ENCODE measurements around the gene BSN. TPM values are rescaled to one million over a fixed set of nuclear protein-coding genes. Genes with fewer than 3 reads are reported as not detected.

BSN gene
- total and polyA plus RNA-seq, 2 donors (not counting 3 experiments of a cell fraction or from before 2014, with no cell fraction given) = 0.04 to 0.27 TPM

DNA sequence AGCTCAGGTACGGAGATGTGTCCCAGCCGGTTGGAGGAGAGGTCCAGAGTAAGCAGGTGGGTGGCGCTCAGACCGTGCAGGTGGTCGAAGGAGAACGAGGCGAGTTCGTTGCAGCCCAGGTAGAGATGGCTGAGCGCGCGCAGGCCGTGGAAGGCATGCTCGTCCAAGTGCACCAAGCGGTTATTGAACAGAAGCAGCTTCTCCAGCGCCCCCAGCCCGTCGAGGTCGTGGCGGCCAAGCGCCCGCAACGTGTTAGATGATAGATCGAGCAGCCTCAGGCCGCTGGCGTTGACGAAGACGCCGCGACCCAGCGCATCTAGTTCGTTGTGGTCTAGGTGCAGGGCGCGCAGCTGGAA lies 164.6 kb downstream of the BSN start:
- Histone ChIP-seq H3K9ac (replicated peaks; ENCODE audit: extremely low read depth, insufficient read depth, low read length) (no peak overlapping the region), H2AFZ (ENCODE audit: low read depth, low read length) (no peak overlapping the region), H3K79me2 (ENCODE audit: control insufficient read depth, insufficient read depth, low read length) (peaks cover 13% of the 10 kb centered on the region), H3K4me1 (ENCODE audit: control insufficient read depth, extremely low read depth, insufficient read depth, low read length) (peaks cover 12% of the 10 kb centered on the region), H3K36me3 (ENCODE audit: control insufficient read depth in 2 of 2, extremely low read depth in 1 of 2, insufficient read depth in 2 of 2, low read length in 2 of 2) (peaks cover 3 to 17% of the 10 kb centered on the region in 2 experiments), H4K20me1 (replicated peaks; ENCODE audit: control insufficient read depth, extremely low read depth, insufficient read depth, low read length) (no peaks in the 10 kb centered on the region), H3K27me3 (ENCODE audit: control insufficient read depth in 2 of 2, insufficient read depth in 2 of 2, low read length in 2 of 2) (no peaks in the 10 kb centered on the region), H3K9me3 (replicated peaks; ENCODE audit: control insufficient read depth, insufficient read depth, low read length) (no peaks in the 10 kb centered on the region), H3K27ac (ENCODE audit: insufficient read depth, low read depth, low read length) (no peak overlapping the region), H3K9me1 (replicated peaks; ENCODE audit: control insufficient read depth, extremely low read depth, insufficient read depth, low read length) (no peaks in the 10 kb centered on the region), H3K4me2 (ENCODE audit: insufficient read depth, low read length) (peak overlapping the region; percentile 4), H3K4me3 (replicated peaks in 1 of 3; ENCODE audit: insufficient read depth in 1 of 3, low read depth in 1 of 3, low read length in 3 of 3) (peak overlapping the region in 1 of 3 experiments; percentile 42)
- TF ChIP-seq GATA2 (IDR thresholded peaks at IDR 0.05; ENCODE audit: insufficient read depth, insufficient read length, low read depth, low read length) (no peak), CTCF (IDR thresholded peaks at IDR 0.05; ENCODE audit: extremely low read depth in 1 of 2, insufficient read depth in 1 of 2, low read depth in 1 of 2, low read length in 2 of 2) (no peak), EZH2 (IDR thresholded peaks at IDR 0.05; ENCODE audit: borderline replicate concordance, low read depth, low read length, severe bottlenecking) (no peak), FOS (IDR thresholded peaks at IDR 0.05; ENCODE audit: borderline replicate concordance, insufficient read depth, low read length) (no peak), MYC (IDR thresholded peaks at IDR 0.05; ENCODE audit: low read depth, low read length) (no peak), MAX (IDR thresholded peaks at IDR 0.05; ENCODE audit: insufficient read depth, insufficient read length) (no peak), POLR2A (IDR thresholded peaks at IDR 0.05; ENCODE audit: low read depth, low read length) (no peak), POLR2AphosphoS5 (IDR thresholded peaks at IDR 0.05; ENCODE audit: insufficient read depth, low read depth, low read length) (no peak), JUN (IDR thresholded peaks at IDR 0.05; ENCODE audit: borderline replicate concordance, insufficient read depth, insufficient read length, low read depth) (no peak)
- intact Hi-C loops (cut with micrococcal nuclease) (loop anchor here (2.0 kb wide), 3 partner anchors 84 to 188 kb away; partner anchors contain the start of gene INKA1), dilution Hi-C loops (cut with MboI; ENCODE audit: extremely low pct_ligation_motif_present, low sequenced_read_pairs) (no loop called here)
- FAIRE-seq (no peak), DNase-seq (ENCODE audit: low read depth, low spot score) (peak; percentile 28)
- POLR2A ChIA-PET = no interaction called here
- no TSS peak for BruUV-seq (replicated peaks)
- CTCF ChIA-PET = interaction anchor here (0.7 to 2.5 kb wide), 10 partner anchors 10 to 187 kb away, joined by 3 to 14 read pairs (median 6); partner anchors contain the start of gene INKA1

Data from endothelial cell of umbilical vein (primary cell).